C4-2B (cell line): Measurements from ENCODE around the gene PLCH2.

Source experiments
- H3K27ac ChIP-seq: fragments of 450-650 bp; 2 replicates; pipeline ENCODE4 v1.5.1; 2017
- CTCF ChIP-seq: fragments of 450-650 bp; conservative IDR thresholded peaks from 2 replicates; pipeline ENCODE4 v1.5.1; 2017; ENCODE audit warnings: mild to moderate bottlenecking
- ZFX ChIP-seq: fragments of 450-650 bp; IDR thresholded peaks from 2 replicates; pipeline ENCODE4 v1.6.1; 2017

Gene PLCH2

GRCh38 chr1:2474933-2475371, 1.1 kb upstream of the PLCH2 start:
- TF ChIP-seq ZFX (no peak), CTCF (no peak)
- peak overlapping the region; percentile 35 for H3K27ac ChIP-seq

GRCh38 chr1:2475571-2475970, 518 bp upstream of the PLCH2 start:
- H3K27ac ChIP-seq, result peak overlapping the region; percentile 35
- TF ChIP-seq CTCF (no peak), ZFX (no peak)

- TF ChIP-seq ZFX (no peak), CTCF (no peak)
- H3K27ac ChIP-seq, result no peak overlapping the region
These were observed 1.2 kb downstream of the PLCH2 start for GRCh38 chr1:2477309-2477708.

- no peak overlapping the region for H3K27ac ChIP-seq
- TF ChIP-seq CTCF (no peak), ZFX (no peak)
These were observed 1.9 kb downstream of the PLCH2 start for GRCh38 chr1:2477791-2478499.

GRCh38 chr1:2479186-2479585, 3.1 kb downstream of the PLCH2 start:
- peak overlapping the region; percentile 95 for H3K27ac ChIP-seq
- TF ChIP-seq CTCF, result no peak
- TF ChIP-seq ZFX, result no peak

DNA sequence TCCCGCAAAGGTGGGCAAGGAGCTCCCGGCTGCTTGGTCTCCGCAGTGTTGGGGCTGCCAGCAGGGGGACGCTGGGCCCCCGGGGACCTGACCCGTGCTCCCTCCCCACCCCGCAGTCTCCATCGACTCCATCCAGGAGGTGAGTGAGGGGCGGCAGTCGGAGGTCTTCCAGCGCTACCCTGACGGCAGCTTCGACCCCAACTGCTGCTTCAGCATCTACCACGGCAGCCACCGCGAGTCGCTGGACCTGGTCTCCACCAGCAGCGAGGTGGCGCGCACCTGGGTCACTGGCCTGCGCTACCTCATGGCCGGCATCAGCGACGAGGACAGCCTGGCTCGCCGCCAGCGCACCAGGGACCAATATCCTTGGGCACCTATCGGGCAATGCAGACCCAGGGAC, 3.5 kb downstream of the PLCH2 start:
- H3K27ac ChIP-seq, result peak overlapping the region; percentile 95
- no peak for TF ChIP-seq ZFX
- no peak for TF ChIP-seq CTCF

DNA sequence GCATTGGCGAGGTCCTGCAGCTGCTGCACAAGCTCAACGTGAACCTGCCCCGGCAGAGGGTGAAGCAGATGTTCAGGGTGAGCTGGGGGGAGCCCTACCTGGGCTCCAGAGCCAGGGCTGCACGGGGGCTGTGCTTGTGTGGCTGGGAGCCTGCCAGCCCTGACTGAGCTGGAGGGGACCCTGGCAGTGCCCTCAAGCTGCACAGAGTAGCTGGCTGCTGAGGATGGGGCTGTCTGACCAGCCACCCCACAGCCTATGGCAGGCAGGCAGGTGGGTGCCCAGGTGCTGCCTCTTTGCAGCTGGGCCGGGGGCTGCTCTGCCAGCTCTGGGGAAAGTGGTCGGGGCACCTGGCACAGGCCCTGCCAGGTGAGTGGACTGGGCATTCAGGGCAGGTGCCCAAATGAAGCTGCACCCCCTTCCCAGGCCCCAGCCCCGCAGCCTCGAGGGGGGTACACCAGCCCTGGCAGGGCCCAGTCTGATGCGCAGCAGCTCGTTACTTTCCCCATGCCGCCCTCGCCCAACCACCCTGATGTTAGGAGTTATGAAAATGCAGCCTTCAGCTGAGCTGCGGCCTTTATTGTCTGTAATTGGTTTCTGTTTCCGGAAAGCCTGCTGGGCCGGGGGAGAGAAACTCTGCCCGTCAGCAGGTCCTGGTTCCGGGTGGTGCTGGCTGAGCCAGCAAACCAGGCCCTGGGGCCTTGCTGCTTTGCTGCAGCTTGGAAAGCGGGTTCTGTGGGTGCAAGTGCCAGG, 4.3 kb downstream of the PLCH2 start:
- peak overlapping the region; percentile 95 for H3K27ac ChIP-seq
- TF ChIP-seq CTCF (no peak), ZFX (peak; percentile 89)
